GM12878 (cell line): ENCODE data around the gene POT1. TPM values are rescaled to one million over a fixed set of nuclear protein-coding genes. Genes with fewer than 3 reads are reported as not detected.
A peak's percentile ranks its signal among the peaks of the same experiment; 100 is the strongest.

Experiments used
- ATAC-seq: fragments of 200-7000 bp; cut with Tn5 transposase; 3 replicates; pipeline ENCODE4 v1.9.1; 2020; ENCODE audit warnings: mild to moderate bottlenecking, moderate library complexity
- BruUV-seq: library from RNA; stranded (reverse); fragments of 400-500 nt; replicated peaks from 2 replicates; lab custom pipeline; 2021; lab: Mats Ljungman, UMichigan
- CTCF ChIA-PET: fragments of 300-600 bp; sonication (Branson Sonifier 250); formaldehyde crosslinking; extraction: SDS; loops from one replicate; lab custom pipeline; 2021; ENCODE audit warnings: inconsistent platforms; lab: Yijun Ruan, JAX
- POLR2A ChIA-PET: fragments of 350-600 bp; formaldehyde crosslinking; extraction: SDS; loops from one replicate; lab custom pipeline; 2021; ENCODE audit warnings: inconsistent platforms; lab: Charles Lee
- RAD21 ChIA-PET: fragments of 300-600 bp; sonication (Branson Sonifier 250); formaldehyde crosslinking; loops from one replicate; lab custom pipeline; 2023; ENCODE audit warnings: antibody characterized with exemption; ENCODE audit not compliant: unreplicated experiment; lab: Charles Lee
- SMC1A ChIA-PET: fragments of 300-600 bp; sonication (Branson Sonifier 250); formaldehyde crosslinking; loops from one replicate; lab custom pipeline; 2023; ENCODE audit not compliant: unreplicated experiment, uncharacterized antibody; lab: Charles Lee
- DNase-seq: peaks from one replicate; pipeline ENCODE4 v3.0.0-alpha.2; 2011; ENCODE audit warnings: low read depth, low spot score
- FAIRE-seq: peaks from 3 replicates; lab custom pipeline; 2011; peaks lifted over from hg19 to GRCh38; lab: Jason Lieb, UNC
- H2AFZ ChIP-seq: 2 replicates; pipeline ENCODE4 v1.6.0; 2011; ENCODE audit warnings: low read depth, low read length, control low read depth; ENCODE audit not compliant: control insufficient read depth
- H3K27ac ChIP-seq: 2 replicates; pipeline ENCODE4 v1.5.1; 2011; ENCODE audit warnings: control low read depth; ENCODE audit not compliant: control insufficient read depth, insufficient read depth
- H3K27me3 ChIP-seq, 2 experiments: replicated peaks in 1 of 2; 2 replicates each; pipeline versions ENCODE4 v1.6.0 to v1.6.1; 2011; ENCODE audit warnings: low read length in 1 of 2; ENCODE audit not compliant: control insufficient read depth in 2 of 2, insufficient read depth in 2 of 2
- H3K36me3 ChIP-seq, 2 experiments: 2 replicates each; pipeline ENCODE4 v1.5.1; 2011; ENCODE audit warnings: low read length in 1 of 2; ENCODE audit not compliant: control insufficient read depth in 2 of 2, insufficient read depth in 2 of 2
- H3K4me1 ChIP-seq: 2 replicates; pipeline ENCODE4 v1.6.1; 2011; ENCODE audit warnings: mild to moderate bottlenecking, low read length, moderate library complexity, mixed read lengths; ENCODE audit not compliant: control insufficient read depth, insufficient read depth
- H3K4me2 ChIP-seq: 2 replicates; pipeline ENCODE4 v1.6.0; 2011; ENCODE audit warnings: control low read depth; ENCODE audit not compliant: control insufficient read depth, insufficient read depth
- H3K4me3 ChIP-seq: fragments of 200-600 bp; sonication (generic); 2 replicates; pipeline ENCODE4 v1.5.1; 2016
- H3K79me2 ChIP-seq: 2 replicates; pipeline ENCODE4 v1.6.0; 2011; ENCODE audit warnings: low read length; ENCODE audit not compliant: control insufficient read depth, insufficient read depth
- H3K9ac ChIP-seq: 2 replicates; pipeline ENCODE4 v1.8.0; 2011; ENCODE audit warnings: low read length, control low read depth, mixed read lengths; ENCODE audit not compliant: control insufficient read depth, insufficient read depth
- H3K9me3 ChIP-seq: replicated peaks from 3 replicates; pipeline ENCODE4 v1.5.1; 2011; ENCODE audit warnings: mild to moderate bottlenecking, low read length; ENCODE audit not compliant: control insufficient read depth, insufficient read depth
- H4K20me1 ChIP-seq: 2 replicates; pipeline ENCODE4 v1.6.0; 2011; ENCODE audit not compliant: control insufficient read depth, insufficient read depth
- BACH1 ChIP-seq: fragments of 450-650 bp; IDR thresholded peaks from 2 replicates; pipeline ENCODE4 v1.6.1; 2017; ENCODE audit warnings: mild to moderate bottlenecking, borderline replicate concordance
- CHD1 ChIP-seq: IDR thresholded peaks from 2 replicates; pipeline ENCODE4 v1.6.1; 2012; ENCODE audit warnings: low read depth, low read length, improper control_type of control experiment
- DPF2 ChIP-seq: fragments of 450-650 bp; IDR thresholded peaks from 2 replicates; pipeline ENCODE4 v1.6.1; 2017; ENCODE audit warnings: mild to moderate bottlenecking
- ETV6 ChIP-seq, 2 experiments: fragments of 450-650 bp in 1 of 2; IDR thresholded peaks in 1 of 2; conservative IDR thresholded peaks in 1 of 2; 2 replicates each; pipeline ENCODE4 v1.6.1; 2014; ENCODE audit warnings: antibody characterized with exemption in 1 of 2, borderline replicate concordance in 1 of 2, low read depth in 1 of 2, mild to moderate bottlenecking in 1 of 2, moderate library complexity in 1 of 2
- FOS ChIP-seq: IDR thresholded peaks from 3 replicates; pipeline ENCODE4 v1.6.1; 2011; ENCODE audit warnings: borderline replicate concordance; ENCODE audit not compliant: insufficient read length; ENCODE audit errors: extremely low read depth
- NRF1 ChIP-seq: conservative IDR thresholded peaks from 2 replicates; pipeline ENCODE4 v1.6.1; 2011; ENCODE audit warnings: mild to moderate bottlenecking, low read depth, low read length, improper control_type of control experiment
- RFX5 ChIP-seq: IDR thresholded peaks from 2 replicates; pipeline ENCODE4 v1.6.1; 2011; ENCODE audit warnings: low read depth, low read length, improper control_type of control experiment
- SIX5 ChIP-seq: IDR thresholded peaks from 2 replicates; pipeline ENCODE4 v1.6.1; 2011; ENCODE audit warnings: mild to moderate bottlenecking, low read depth, low read length, moderate library complexity; ENCODE audit not compliant: severe bottlenecking
- SPI1 ChIP-seq: IDR thresholded peaks from 2 replicates; pipeline ENCODE4 v1.6.1; 2011; ENCODE audit warnings: low read depth, mild to moderate bottlenecking, low read length, moderate library complexity, borderline replicate concordance; ENCODE audit not compliant: insufficient read depth
- STAT3 ChIP-seq: IDR thresholded peaks from 2 replicates; pipeline ENCODE4 v1.6.1; 2011; ENCODE audit warnings: low read depth, low read length, improper control_type of control experiment
- ZBED1 ChIP-seq: IDR thresholded peaks from 2 replicates; pipeline ENCODE4 v1.6.1; 2016; ENCODE audit warnings: borderline replicate concordance
- ZSCAN29 ChIP-seq: fragments of 450-650 bp; IDR thresholded peaks from 2 replicates; pipeline ENCODE4 v1.6.1; 2017; ENCODE audit warnings: mild to moderate bottlenecking, moderate library complexity
- WGBS: methylation state at CpG from one replicate; pipeline ENCODE4 v1.1.6; 2016; ENCODE audit warnings: low lambda C conversion rate; ENCODE audit not compliant: insufficient replicate concordance, insufficient coverage; ENCODE audit errors: missing lambda C conversion rate; 5-methylcytosine and 5-hydroxymethylcytosine counted together
- in situ Hi-C: fragments of 300-500 bp; cut with MboI; formaldehyde crosslinking; loops from 9 replicates; pipeline ENCODE4 v1.14.3; 2018; ENCODE audit warnings: mixed read lengths
- intact Hi-C: fragments of 100-400 bp; cut with micrococcal nuclease; formaldehyde crosslinking; loops from one replicate; pipeline ENCODE4 v1.14.2; 2022; ENCODE audit not compliant: unreplicated experiment
- polyA plus RNA-seq, 11 experiments: library from polyadenylated mRNA; depleted of rRNA in 4 of 11; unstranded in 6 of 11; stranded (reverse) in 5 of 11; fragments of >200 nt; fragmentation: Nextera tagmentation in 4 of 11; fragmentation: Illumina TruSeq in 1 of 11; extraction: Ambion mirVana in 4 of 11; extraction: Trizol in 1 of 11; gene quantifications; 1 replicate in 1 of 11; 2 replicates in 10 of 11; pipeline versions ENCODE4 v1.2.1 to v1.2.3, GENCODE V29; 2011 to 2016; ENCODE audit warnings: inconsistent platforms in 2 of 11, missing spikeins in 2 of 11, low read depth in 1 of 11
- total RNA-seq, 4 experiments: library from RNA; depleted of rRNA in 3 of 4; stranded (reverse); fragments of >200 nt in 3 of 4; fragmentation: Illumina TruSeq in 1 of 4; extraction: Trizol in 1 of 4; gene quantifications; 2 replicates each; pipeline versions ENCODE4 v1.2.1 to v1.2.3, GENCODE V29; 2013 to 2021
- TF ChIP-seq, protein P1 (sequence below): fragments of 450-650 bp; IDR thresholded peaks from 2 replicates; pipeline ENCODE4 v1.6.1; 2017; ENCODE audit warnings: low read depth, mild to moderate bottlenecking, moderate library complexity
- TF ChIP-seq, protein P2 (sequence below), 3 experiments: IDR thresholded peaks in 2 of 3; conservative IDR thresholded peaks in 1 of 3; 2 replicates each; pipeline ENCODE4 v1.5.1; 2011; ENCODE audit warnings: low read depth in 3 of 3, low read length in 3 of 3, mild to moderate bottlenecking in 3 of 3, control low read depth in 2 of 3, moderate library complexity in 2 of 3, inconsistent platforms in 1 of 3, mixed read lengths in 1 of 3; ENCODE audit not compliant: control insufficient read depth in 2 of 3, insufficient read depth in 1 of 3; ENCODE audit errors: extremely low read depth in 1 of 3
- TF ChIP-seq, protein P3 (sequence below): IDR thresholded peaks from 2 replicates; pipeline ENCODE4 v1.6.1; 2011; ENCODE audit warnings: low read depth, low read length, improper control_type of control experiment, borderline replicate concordance
- TF ChIP-seq, protein P4 (sequence below): fragments of 450-650 bp; IDR thresholded peaks from 2 replicates; pipeline ENCODE4 v1.6.1; 2016; ENCODE audit warnings: mild to moderate bottlenecking

Gene POT1
- total and polyA plus RNA-seq, 10 of the 15 experiments (the other 5 are each of a cell fraction or from before 2014, with no cell fraction given), result 16.3 to 87.0 (median 33.9) TPM

DNA sequence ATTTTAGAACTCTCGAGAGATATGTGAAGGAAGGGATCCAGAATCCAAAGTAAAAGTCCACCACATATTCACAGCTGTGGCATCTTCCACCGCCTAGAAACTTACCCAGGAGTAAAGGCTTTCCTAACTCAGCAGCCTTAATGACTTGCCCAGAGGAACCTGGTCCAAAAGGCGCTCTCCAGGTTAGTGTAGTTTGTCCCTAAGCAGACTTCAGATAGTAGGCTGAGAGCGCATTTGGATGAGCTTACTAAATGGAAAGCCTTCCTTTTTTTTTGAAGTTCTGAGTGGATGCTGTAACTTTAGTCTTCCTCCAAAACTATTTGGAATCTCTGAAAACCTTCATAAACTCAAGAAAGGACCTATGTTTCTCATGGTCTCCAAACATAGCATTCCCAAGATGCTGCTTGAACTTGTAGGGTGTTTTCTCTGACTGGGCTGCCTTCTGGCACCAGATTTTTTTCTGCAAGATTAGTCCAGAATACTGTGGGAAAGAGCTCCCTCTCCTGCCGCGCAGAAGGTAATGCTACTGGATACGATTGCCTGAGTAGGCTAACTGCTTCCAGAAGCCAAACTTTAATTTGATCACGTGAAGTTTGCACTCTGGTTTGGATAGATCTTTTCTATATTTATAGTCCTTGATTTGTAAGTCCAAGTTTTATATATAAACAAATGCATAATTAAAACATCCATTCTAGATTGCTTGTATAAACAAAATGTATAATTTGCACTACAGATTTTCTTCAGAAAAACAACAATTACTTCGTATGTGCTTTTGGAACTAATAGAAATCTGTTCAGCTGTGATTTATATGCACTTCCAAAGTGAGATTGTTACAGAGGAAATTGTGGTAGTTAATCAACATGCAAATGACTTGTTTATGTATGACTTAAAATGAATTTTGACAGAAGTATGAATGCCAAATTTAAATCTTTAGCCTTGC is 144.5 kb downstream of the POT1 start:
- BruUV-seq, result no TSS peak
- ATAC-seq, result peak; percentile 77
- TF ChIP-seq ZSCAN29 (no peak), CHD1 (no peak), STAT3 (no peak), ZBED1 (no peak), SPI1 (no peak), DPF2 (no peak), ETV6 (conservative IDR thresholded peaks at IDR 0.05 in 1 of 2, IDR thresholded peaks at IDR 0.05 in 1 of 2; ENCODE audit: borderline replicate concordance in 1 of 2, low read depth in 1 of 2) (no peak), FOS (no peak), BACH1 (no peak), SIX5 (no peak), NRF1 (no peak), RFX5 (no peak)
- TF ChIP-seq, protein P1, sequence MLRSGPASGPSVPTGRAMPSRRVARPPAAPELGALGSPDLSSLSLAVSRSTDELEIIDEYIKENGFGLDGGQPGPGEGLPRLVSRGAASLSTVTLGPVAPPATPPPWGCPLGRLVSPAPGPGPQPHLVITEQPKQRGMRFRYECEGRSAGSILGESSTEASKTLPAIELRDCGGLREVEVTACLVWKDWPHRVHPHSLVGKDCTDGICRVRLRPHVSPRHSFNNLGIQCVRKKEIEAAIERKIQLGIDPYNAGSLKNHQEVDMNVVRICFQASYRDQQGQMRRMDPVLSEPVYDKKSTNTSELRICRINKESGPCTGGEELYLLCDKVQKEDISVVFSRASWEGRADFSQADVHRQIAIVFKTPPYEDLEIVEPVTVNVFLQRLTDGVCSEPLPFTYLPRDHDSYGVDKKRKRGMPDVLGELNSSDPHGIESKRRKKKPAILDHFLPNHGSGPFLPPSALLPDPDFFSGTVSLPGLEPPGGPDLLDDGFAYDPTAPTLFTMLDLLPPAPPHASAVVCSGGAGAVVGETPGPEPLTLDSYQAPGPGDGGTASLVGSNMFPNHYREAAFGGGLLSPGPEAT, result no peak
- TF ChIP-seq, protein P2, sequence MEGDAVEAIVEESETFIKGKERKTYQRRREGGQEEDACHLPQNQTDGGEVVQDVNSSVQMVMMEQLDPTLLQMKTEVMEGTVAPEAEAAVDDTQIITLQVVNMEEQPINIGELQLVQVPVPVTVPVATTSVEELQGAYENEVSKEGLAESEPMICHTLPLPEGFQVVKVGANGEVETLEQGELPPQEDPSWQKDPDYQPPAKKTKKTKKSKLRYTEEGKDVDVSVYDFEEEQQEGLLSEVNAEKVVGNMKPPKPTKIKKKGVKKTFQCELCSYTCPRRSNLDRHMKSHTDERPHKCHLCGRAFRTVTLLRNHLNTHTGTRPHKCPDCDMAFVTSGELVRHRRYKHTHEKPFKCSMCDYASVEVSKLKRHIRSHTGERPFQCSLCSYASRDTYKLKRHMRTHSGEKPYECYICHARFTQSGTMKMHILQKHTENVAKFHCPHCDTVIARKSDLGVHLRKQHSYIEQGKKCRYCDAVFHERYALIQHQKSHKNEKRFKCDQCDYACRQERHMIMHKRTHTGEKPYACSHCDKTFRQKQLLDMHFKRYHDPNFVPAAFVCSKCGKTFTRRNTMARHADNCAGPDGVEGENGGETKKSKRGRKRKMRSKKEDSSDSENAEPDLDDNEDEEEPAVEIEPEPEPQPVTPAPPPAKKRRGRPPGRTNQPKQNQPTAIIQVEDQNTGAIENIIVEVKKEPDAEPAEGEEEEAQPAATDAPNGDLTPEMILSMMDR (IDR thresholded peaks at IDR 0.05 in 2 of 3, conservative IDR thresholded peaks at IDR 0.05 in 1 of 3; ENCODE audit: control insufficient read depth in 2 of 3, extremely low read depth in 1 of 3, insufficient read depth in 1 of 3, low read depth in 3 of 3, low read length in 3 of 3), result peak; percentile 67 to 75 (median 70)
- TF ChIP-seq, protein P3, sequence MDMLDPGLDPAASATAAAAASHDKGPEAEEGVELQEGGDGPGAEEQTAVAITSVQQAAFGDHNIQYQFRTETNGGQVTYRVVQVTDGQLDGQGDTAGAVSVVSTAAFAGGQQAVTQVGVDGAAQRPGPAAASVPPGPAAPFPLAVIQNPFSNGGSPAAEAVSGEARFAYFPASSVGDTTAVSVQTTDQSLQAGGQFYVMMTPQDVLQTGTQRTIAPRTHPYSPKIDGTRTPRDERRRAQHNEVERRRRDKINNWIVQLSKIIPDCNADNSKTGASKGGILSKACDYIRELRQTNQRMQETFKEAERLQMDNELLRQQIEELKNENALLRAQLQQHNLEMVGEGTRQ, result no peak
- TF ChIP-seq, protein P4, sequence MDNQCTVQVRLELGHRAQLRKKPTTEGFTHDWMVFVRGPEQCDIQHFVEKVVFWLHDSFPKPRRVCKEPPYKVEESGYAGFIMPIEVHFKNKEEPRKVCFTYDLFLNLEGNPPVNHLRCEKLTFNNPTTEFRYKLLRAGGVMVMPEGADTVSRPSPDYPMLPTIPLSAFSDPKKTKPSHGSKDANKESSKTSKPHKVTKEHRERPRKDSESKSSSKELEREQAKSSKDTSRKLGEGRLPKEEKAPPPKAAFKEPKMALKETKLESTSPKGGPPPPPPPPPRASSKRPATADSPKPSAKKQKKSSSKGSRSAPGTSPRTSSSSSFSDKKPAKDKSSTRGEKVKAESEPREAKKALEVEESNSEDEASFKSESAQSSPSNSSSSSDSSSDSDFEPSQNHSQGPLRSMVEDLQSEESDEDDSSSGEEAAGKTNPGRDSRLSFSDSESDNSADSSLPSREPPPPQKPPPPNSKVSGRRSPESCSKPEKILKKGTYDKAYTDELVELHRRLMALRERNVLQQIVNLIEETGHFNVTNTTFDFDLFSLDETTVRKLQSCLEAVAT, result no peak

More for the DNA sequence above, 144.5 kb downstream of the POT1 start:
- H3K4me1 ChIP-seq, result no peaks in the 10 kb centered on the region
- no peak overlapping the region for H3K4me3 ChIP-seq
- H3K4me2 ChIP-seq, result no peak overlapping the region
- H3K27me3 ChIP-seq, result no peaks in the 10 kb centered on the region; a peak in 1 of 4 replicates
- POLR2A ChIA-PET, result no interaction called here
- no peaks in the 10 kb centered on the region for H3K9me3 ChIP-seq
- 57% methylated on average over 8 of the region's 9 CpGs for WGBS
- FAIRE-seq, result peak; percentile 73
- CTCF ChIA-PET, result interaction anchor here (0.6 to 3.7 kb wide), 16 partner anchors 9 to 907 kb away, joined by 3 to 37 read pairs (median 3); no protein-coding TSS in a partner anchor
- no peaks in the 10 kb centered on the region for H3K79me2 ChIP-seq
- H2AFZ ChIP-seq, result no peak overlapping the region
- RAD21 ChIA-PET, result interaction anchor here (1.3 to 1.9 kb wide), 5 partner anchors 510 to 684 kb away, joined by 3 to 18 read pairs (median 6); no protein-coding TSS in a partner anchor
- H3K27ac ChIP-seq, result no peak overlapping the region
- no peaks in the 10 kb centered on the region for H4K20me1 ChIP-seq
- SMC1A ChIA-PET, result interaction anchor here (0.6 to 2.9 kb wide), 7 partner anchors 15 to 684 kb away, joined by 3 to 15 read pairs (median 5); no protein-coding TSS in a partner anchor
- H3K9ac ChIP-seq, result no peak overlapping the region
- no peak for DNase-seq
- intact Hi-C loops (loop anchor here (1.0 to 10.0 kb wide), 5 partner anchors 60 to 684 kb away; no protein-coding TSS in a partner anchor), in situ Hi-C loops (loop anchor here (10.0 kb wide), 1 partner anchor 620 kb away; no protein-coding TSS in a partner anchor)
- H3K36me3 ChIP-seq, result no peaks in the 10 kb centered on the region
